Suprapubic skin (tissue), 4 donors: ENCODE data around the gene KDM4B. TPM values are rescaled to one million over a fixed set of nuclear protein-coding genes. Genes with fewer than 3 reads are reported as not detected.

Experiments
- DNase-seq, 2 donors: peaks; one replicate each; pipeline ENCODE4 v3.0.0-alpha.2; 2019; ENCODE audit warnings: low spot score in 2 of 2
- H3K27ac ChIP-seq: fragments of 200-600 bp; sonication (generic); one replicate; pipeline ENCODE4 v1.5.1; 2019
- H3K27me3 ChIP-seq: fragments of 200-600 bp; sonication (generic); one replicate; pipeline ENCODE4 v1.5.1; 2019
- H3K36me3 ChIP-seq: fragments of 200-600 bp; sonication (generic); one replicate; pipeline ENCODE4 v1.5.1; 2019
- H3K4me1 ChIP-seq: fragments of 200-600 bp; sonication (generic); one replicate; pipeline ENCODE4 v1.5.1; 2019
- H3K4me3 ChIP-seq: fragments of 200-600 bp; sonication (generic); one replicate; pipeline ENCODE4 v1.5.1; 2019; ENCODE audit warnings: mild to moderate bottlenecking
- H3K9me3 ChIP-seq: fragments of 200-600 bp; sonication (generic); one replicate; pipeline ENCODE4 v1.5.1; 2019
- CTCF ChIP-seq, 2 donors: fragments of 200-600 bp in 1 of 2; fragments of 450-650 bp in 1 of 2; sonication (generic) in 1 of 2; IDR thresholded peaks; one replicate each; pipeline ENCODE4 v1.5.1; 2016 to 2019; ENCODE audit warnings: antibody characterized with exemption in 2 of 2, mild to moderate bottlenecking in 1 of 2, moderate library complexity in 1 of 2
- EP300 ChIP-seq: sonication (generic); formaldehyde crosslinking; IDR thresholded peaks from one replicate; pipeline ENCODE4 v1.6.1; 2017; ENCODE audit warnings: antibody characterized with exemption
- POLR2A ChIP-seq, 2 donors: fragments of 450-650 bp; IDR thresholded peaks; one replicate each; pipeline ENCODE4 v1.6.1; 2017; ENCODE audit warnings: antibody characterized with exemption in 2 of 2, mild to moderate bottlenecking in 2 of 2, moderate library complexity in 2 of 2
- POLR2AphosphoS5 ChIP-seq, 3 donors: sonication (generic); formaldehyde crosslinking; IDR thresholded peaks; one replicate each; pipeline ENCODE4 v1.6.1; 2017; ENCODE audit warnings: antibody characterized with exemption in 3 of 3
- WGBS: methylation state at CpG from one replicate; pipeline ENCODE4 v1.1.5; 2018; 5-methylcytosine and 5-hydroxymethylcytosine counted together
- total RNA-seq, 4 donors: library from RNA; depleted of rRNA; stranded (reverse); fragments of >200 nt; gene quantifications; one replicate each; pipeline ENCODE4 v1.1.0, GENCODE V29; 2016

The KDM4B gene
- total RNA-seq, 4 donors from 2014 or later: 34.2 to 82.7 (median 48.7) TPM

GRCh38 chr19:5005096-5005495 lies 36.2 kb downstream of the KDM4B start:
- H3K36me3 ChIP-seq: no peaks in the 10 kb centered on the region
- H3K4me3 ChIP-seq: no peak overlapping the region
- no peaks in the 10 kb centered on the region for H3K27me3 ChIP-seq
- H3K27ac ChIP-seq: no peak overlapping the region
- no peak for DNase-seq
- H3K4me1 ChIP-seq: peaks cover 19% of the 10 kb centered on the region
- no peak for TF ChIP-seq POLR2A (IDR thresholded peaks at IDR 0.05)
- no peak for TF ChIP-seq CTCF (IDR thresholded peaks at IDR 0.05)
- no peak for TF ChIP-seq POLR2AphosphoS5 (IDR thresholded peaks at IDR 0.05)
- no peaks in the 10 kb centered on the region for H3K9me3 ChIP-seq
- 90% methylated on average over 2 of the region's 5 CpGs for WGBS

GRCh38 chr19:5006201-5006600 lies 37.3 kb downstream of the KDM4B start:
- Histone ChIP-seq H3K9me3 (no peaks in the 10 kb centered on the region), H3K27ac (no peak overlapping the region), H3K4me3 (no peak overlapping the region), H3K36me3 (no peaks in the 10 kb centered on the region), H3K4me1 (peaks cover 19% of the 10 kb centered on the region), H3K27me3 (no peaks in the 10 kb centered on the region)
- TF ChIP-seq POLR2AphosphoS5 (IDR thresholded peaks at IDR 0.05): no peak
- no peak for TF ChIP-seq POLR2A (IDR thresholded peaks at IDR 0.05)
- TF ChIP-seq EP300: no peak
- no peak for TF ChIP-seq CTCF (IDR thresholded peaks at IDR 0.05)
- DNase-seq: no peak
- WGBS: 69% methylated on average over 10 of the region's 10 CpGs

- no peaks in the 10 kb centered on the region for H3K9me3 ChIP-seq
- no peak for TF ChIP-seq EP300
- TF ChIP-seq POLR2AphosphoS5 (IDR thresholded peaks at IDR 0.05): no peak
- no peak for TF ChIP-seq CTCF (IDR thresholded peaks at IDR 0.05)
- no peak for TF ChIP-seq POLR2A (IDR thresholded peaks at IDR 0.05)
- DNase-seq: no peak
- peaks cover 20% of the 10 kb centered on the region for H3K4me1 ChIP-seq
- 78% methylated on average over 7 of the region's 13 CpGs for WGBS
- H3K27ac ChIP-seq: no peak overlapping the region
- peaks cover 3% of the 10 kb centered on the region for H3K36me3 ChIP-seq
- H3K4me3 ChIP-seq: no peak overlapping the region
- H3K27me3 ChIP-seq: no peaks in the 10 kb centered on the region
Observed at GRCh38 chr19:5006821-5007220, 37.9 kb downstream of the KDM4B start.

- H3K27me3 ChIP-seq: no peaks in the 10 kb centered on the region
- H3K4me1 ChIP-seq: peaks cover 8% of the 10 kb centered on the region
- 68% methylated on average over 6 of the region's 26 CpGs for WGBS
- no peaks in the 10 kb centered on the region for H3K9me3 ChIP-seq
- TF ChIP-seq POLR2A (IDR thresholded peaks at IDR 0.05) (no peak), EP300 (no peak), POLR2AphosphoS5 (IDR thresholded peaks at IDR 0.05) (no peak), CTCF (IDR thresholded peaks at IDR 0.05) (no peak)
- no peak overlapping the region for H3K4me3 ChIP-seq
- no peak overlapping the region for H3K27ac ChIP-seq
- peaks cover 5% of the 10 kb centered on the region for H3K36me3 ChIP-seq
- no peak for DNase-seq
Observed at GRCh38 chr19:5011476-5012238, 42.7 kb downstream of the KDM4B start.

GRCh38 chr19:5012688-5013457 lies 44.0 kb downstream of the KDM4B start:
- no peak overlapping the region for H3K4me3 ChIP-seq
- no peak overlapping the region for H3K27ac ChIP-seq
- whole genome bisulfite sequencing: 89% methylated on average over 16 of the region's 25 CpGs
- H3K27me3 ChIP-seq: no peaks in the 10 kb centered on the region
- no peak for TF ChIP-seq CTCF (IDR thresholded peaks at IDR 0.05)
- TF ChIP-seq POLR2A (IDR thresholded peaks at IDR 0.05): no peak
- TF ChIP-seq EP300: no peak
- no peak for TF ChIP-seq POLR2AphosphoS5 (IDR thresholded peaks at IDR 0.05)
- no peaks in the 10 kb centered on the region for H3K9me3 ChIP-seq
- H3K36me3 ChIP-seq: peaks cover 9% of the 10 kb centered on the region
- H3K4me1 ChIP-seq: peaks cover 20% of the 10 kb centered on the region
- DNase-seq: no peak
